Heart left ventricle (tissue), 13 donors: Measurements from ENCODE around the gene TAS2R13.

ENCODE experiments used
- CTCF ChIP-seq, 12 donors: fragments of 200-600 bp; sonication (generic) in 4 of 12; IDR thresholded peaks; one replicate each; pipeline versions ENCODE4 v1.5.0 to v1.8.0; 2018 to 2022; ENCODE audit warnings: antibody characterized with exemption in 12 of 12, mild to moderate bottlenecking in 5 of 12
- POLR2A ChIP-seq, 2 donors: fragments of 450-650 bp; IDR thresholded peaks; one replicate each; pipeline ENCODE4 v1.6.1; 2017; ENCODE audit warnings: antibody characterized with exemption in 2 of 2, mild to moderate bottlenecking in 2 of 2, moderate library complexity in 2 of 2
- donor health status: ischemic (EF 13 %, LVEDD 7.1; RV severe dilation, severe dysfunction).
- donor health status: DM: no; HTN: yes; CAD: no.
- donor health status: DM: no; HTN: no; CAD: no.
- donor health status: ischemic (EF 25% LVEDD 6.9; RV normal size, moderate dysfunction).
- donor health status: ischemic (EF 25% LVEDD 5.7; RV mildly dilated, moderate dysfunction).
- donor health status: ischemic (EF 35%, LVEDD 5.7; RV mildly dilated, moderate dysfunction).
- donor health status: nonischemic (EF 11% LVEDD 7.7; RV severe dilation, severe dysfunction).
- donor health status: DM: yes; HTN: yes; CAD: no.
- donor health status: PGD.
- donor health status: ischemic (EF 29% LVEDD 5.4; RV normal size, mild dysfunction).
- donor health status: nonischemic (EF 23%, LVEDD 6.1; RV moderate dilation, normal function).

GRCh38 chr12:10900530-10900929 is 8.8 kb downstream of the TAS2R13 start:
- TF ChIP-seq POLR2A (IDR thresholded peaks at IDR 0.05): no peak
- TF ChIP-seq CTCF (IDR thresholded peaks at IDR 0.05): no peak
